ENCODE results near the gene PAF1.

The PAF1 gene

GRCh38 chr19:39370735-39371134 is 20.2 kb downstream of the PAF1 start:
- TF ChIP-seq, protein P1, sequence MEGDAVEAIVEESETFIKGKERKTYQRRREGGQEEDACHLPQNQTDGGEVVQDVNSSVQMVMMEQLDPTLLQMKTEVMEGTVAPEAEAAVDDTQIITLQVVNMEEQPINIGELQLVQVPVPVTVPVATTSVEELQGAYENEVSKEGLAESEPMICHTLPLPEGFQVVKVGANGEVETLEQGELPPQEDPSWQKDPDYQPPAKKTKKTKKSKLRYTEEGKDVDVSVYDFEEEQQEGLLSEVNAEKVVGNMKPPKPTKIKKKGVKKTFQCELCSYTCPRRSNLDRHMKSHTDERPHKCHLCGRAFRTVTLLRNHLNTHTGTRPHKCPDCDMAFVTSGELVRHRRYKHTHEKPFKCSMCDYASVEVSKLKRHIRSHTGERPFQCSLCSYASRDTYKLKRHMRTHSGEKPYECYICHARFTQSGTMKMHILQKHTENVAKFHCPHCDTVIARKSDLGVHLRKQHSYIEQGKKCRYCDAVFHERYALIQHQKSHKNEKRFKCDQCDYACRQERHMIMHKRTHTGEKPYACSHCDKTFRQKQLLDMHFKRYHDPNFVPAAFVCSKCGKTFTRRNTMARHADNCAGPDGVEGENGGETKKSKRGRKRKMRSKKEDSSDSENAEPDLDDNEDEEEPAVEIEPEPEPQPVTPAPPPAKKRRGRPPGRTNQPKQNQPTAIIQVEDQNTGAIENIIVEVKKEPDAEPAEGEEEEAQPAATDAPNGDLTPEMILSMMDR (IDR thresholded peaks at IDR 0.05) = no peak

GRCh38 chr19:39369200-39369599 is 21.7 kb downstream of the PAF1 start:
- TF ChIP-seq, protein P1 (IDR thresholded peaks at IDR 0.05) = no peak

DNA sequence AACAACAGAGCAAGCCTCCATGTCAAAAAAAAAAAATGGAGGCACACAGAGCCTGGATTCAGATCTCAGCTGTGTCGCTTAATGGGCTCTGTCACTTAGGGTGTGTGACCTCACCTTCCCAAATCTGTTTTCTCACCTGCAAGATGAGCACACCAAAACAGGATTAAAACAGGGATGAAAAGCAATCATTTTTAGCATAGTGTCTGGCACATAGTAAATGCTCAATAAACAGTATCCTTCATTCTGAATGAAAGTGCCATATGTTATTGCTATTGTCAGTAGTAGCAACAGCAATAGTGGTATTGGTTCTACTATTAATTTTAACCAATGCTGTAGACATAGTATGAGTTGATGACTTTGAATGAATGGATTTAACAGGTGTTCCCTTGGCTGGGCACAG is 25.4 kb downstream of the PAF1 start:
- TF ChIP-seq, protein P1 (IDR thresholded peaks at IDR 0.05) = no peak

DNA sequence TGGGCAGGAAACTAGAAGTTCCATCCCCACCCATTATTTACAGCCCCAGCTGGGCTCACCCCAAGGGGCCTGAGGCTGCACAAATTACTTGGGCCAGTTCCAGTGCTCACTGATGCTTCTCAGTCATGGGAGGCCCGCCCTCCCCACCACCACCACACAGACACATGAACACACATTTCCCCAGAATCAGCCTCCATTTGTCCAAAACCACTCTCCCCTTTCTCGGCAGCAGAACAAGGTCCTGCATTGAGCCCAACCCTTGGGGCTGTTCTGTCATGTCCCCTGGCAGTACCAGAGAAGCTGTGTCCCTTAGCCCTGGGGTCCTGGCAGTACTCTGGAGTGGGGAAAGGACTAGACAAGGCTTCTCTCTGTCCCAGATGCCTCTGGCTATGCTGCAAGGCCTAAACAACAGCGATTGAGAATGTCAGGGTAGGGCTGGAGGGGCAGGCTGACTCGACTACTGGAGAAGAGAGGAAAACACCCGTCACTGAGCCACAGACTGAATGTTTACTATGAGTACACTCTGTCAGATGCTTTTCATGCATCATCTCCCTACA is 26.9 kb downstream of the PAF1 start:
- TF ChIP-seq, protein P1 (IDR thresholded peaks at IDR 0.05) = no peak

DNA sequence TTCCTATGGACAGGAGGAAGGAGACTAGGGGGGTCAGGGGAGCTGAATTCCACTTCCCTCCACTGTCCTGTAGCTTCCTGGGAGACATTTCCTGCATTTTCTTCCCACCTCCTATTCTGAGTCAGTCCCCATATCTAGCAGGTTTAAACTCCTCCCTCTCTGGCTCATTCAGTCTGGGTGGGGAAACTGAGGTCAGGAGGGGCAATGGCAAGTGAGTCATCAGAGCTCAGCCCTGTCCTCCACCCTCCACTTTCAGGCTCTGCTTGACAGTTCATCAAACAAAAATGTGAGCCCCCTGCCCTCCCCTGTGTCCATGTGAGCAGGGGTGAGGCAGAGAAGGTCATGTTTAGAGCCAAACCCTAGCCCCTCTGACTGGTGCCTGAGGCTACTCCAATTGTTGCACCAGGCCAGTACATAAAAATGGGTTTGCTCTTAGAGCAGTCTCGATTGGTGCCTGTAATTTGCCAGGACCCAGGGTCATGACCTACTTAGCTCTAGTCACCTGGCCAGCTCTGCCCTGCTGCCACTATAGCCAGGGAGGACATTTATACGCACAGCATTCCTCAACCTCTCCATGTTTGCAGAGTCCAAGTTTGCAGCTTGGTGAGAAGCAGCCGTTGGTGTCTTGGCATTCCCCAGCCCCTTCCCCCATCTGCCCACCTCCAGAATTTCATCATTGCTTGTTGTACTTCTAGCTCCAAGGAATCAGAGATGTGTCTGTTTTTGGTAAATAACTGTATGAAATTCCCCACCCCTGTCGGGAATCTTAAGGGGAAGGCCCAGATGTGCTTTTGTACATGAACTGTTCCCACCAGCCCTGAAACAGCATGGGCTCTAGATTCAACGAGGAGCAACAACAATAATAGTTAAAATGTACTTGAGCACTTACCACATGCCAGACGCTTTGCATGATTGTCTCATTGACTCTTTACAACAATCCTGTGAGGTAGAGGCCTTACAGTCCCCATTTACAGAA is 27.9 kb downstream of the PAF1 start:
- TF ChIP-seq, protein P1 (IDR thresholded peaks at IDR 0.05) = no peak

- TF ChIP-seq, protein P1 (IDR thresholded peaks at IDR 0.05) = no peak
These were observed 30.3 kb downstream of the PAF1 start for GRCh38 chr19:39360599-39360998.

- TF ChIP-seq, protein P1 (IDR thresholded peaks at IDR 0.05) = no peak
These were observed 31.9 kb downstream of the PAF1 start for GRCh38 chr19:39359026-39359425.

All from LNCAP (cell line).